ENCODE results near the gene DCTN2.

DCTN2 gene

DNA sequence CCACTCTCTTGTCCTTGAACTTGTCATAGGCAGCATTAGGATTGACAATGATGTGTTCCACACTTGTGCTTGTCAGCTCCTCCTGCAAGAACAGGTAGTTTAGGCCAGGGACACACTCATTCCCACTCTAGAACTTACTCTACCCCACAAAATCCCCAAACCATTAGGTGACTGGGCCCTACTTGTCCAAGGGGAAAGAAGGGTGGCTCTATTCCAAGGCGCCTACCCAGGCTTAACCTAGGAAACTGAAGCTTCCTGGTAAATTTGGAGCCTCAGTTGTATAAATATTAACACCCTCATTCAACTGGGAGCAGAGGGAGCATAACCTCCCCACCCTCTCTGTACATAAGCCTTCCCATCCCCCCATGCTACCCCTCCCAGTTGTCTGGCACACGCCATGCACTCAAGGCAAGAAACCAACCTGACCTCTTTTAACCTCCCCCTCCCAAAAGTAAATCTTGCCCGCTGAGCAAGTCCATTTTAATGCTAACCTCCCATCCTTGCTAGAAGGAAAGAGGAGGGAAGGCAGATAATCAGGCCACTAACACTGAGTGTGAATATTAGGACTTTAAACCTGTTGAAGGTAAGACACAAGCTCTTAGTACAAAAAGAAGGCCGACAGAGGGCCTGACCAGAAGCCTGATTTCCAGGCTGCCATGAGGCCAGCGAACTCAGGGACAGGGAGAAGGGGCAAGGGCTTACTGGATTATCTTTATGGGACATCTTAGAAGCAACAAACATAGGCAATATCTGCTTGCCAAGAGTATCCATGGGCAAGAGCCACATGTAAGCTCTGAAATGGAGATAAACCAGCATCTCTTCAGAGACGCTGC lies 11.0 kb downstream of the DCTN2 start:
- TF ChIP-seq TCF12 (IDR thresholded peaks at IDR 0.05; ENCODE audit: low read depth) (no peak), CEBPB (IDR thresholded peaks at IDR 0.05) (no peak), EP300 (IDR thresholded peaks at IDR 0.05; ENCODE audit: borderline replicate concordance) (no peak), TAF1 (IDR thresholded peaks at IDR 0.05; ENCODE audit: low read depth) (no peak), TEAD4 (IDR thresholded peaks at IDR 0.05) (no peak), NFIC (IDR thresholded peaks at IDR 0.05) (no peak), ZBTB7A (IDR thresholded peaks at IDR 0.05; ENCODE audit: low read depth) (no peak)
- TF ChIP-seq, protein P1, sequence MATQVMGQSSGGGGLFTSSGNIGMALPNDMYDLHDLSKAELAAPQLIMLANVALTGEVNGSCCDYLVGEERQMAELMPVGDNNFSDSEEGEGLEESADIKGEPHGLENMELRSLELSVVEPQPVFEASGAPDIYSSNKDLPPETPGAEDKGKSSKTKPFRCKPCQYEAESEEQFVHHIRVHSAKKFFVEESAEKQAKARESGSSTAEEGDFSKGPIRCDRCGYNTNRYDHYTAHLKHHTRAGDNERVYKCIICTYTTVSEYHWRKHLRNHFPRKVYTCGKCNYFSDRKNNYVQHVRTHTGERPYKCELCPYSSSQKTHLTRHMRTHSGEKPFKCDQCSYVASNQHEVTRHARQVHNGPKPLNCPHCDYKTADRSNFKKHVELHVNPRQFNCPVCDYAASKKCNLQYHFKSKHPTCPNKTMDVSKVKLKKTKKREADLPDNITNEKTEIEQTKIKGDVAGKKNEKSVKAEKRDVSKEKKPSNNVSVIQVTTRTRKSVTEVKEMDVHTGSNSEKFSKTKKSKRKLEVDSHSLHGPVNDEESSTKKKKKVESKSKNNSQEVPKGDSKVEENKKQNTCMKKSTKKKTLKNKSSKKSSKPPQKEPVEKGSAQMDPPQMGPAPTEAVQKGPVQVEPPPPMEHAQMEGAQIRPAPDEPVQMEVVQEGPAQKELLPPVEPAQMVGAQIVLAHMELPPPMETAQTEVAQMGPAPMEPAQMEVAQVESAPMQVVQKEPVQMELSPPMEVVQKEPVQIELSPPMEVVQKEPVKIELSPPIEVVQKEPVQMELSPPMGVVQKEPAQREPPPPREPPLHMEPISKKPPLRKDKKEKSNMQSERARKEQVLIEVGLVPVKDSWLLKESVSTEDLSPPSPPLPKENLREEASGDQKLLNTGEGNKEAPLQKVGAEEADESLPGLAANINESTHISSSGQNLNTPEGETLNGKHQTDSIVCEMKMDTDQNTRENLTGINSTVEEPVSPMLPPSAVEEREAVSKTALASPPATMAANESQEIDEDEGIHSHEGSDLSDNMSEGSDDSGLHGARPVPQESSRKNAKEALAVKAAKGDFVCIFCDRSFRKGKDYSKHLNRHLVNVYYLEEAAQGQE (IDR thresholded peaks at IDR 0.05; ENCODE audit: low read depth) = no peak
- TF ChIP-seq, protein P2, sequence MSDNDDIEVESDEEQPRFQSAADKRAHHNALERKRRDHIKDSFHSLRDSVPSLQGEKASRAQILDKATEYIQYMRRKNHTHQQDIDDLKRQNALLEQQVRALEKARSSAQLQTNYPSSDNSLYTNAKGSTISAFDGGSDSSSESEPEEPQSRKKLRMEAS (IDR thresholded peaks at IDR 0.05) = no peak
- TF ChIP-seq, protein P3, sequence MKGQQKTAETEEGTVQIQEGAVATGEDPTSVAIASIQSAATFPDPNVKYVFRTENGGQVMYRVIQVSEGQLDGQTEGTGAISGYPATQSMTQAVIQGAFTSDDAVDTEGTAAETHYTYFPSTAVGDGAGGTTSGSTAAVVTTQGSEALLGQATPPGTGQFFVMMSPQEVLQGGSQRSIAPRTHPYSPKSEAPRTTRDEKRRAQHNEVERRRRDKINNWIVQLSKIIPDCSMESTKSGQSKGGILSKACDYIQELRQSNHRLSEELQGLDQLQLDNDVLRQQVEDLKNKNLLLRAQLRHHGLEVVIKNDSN (IDR thresholded peaks at IDR 0.05) = no peak

DNA sequence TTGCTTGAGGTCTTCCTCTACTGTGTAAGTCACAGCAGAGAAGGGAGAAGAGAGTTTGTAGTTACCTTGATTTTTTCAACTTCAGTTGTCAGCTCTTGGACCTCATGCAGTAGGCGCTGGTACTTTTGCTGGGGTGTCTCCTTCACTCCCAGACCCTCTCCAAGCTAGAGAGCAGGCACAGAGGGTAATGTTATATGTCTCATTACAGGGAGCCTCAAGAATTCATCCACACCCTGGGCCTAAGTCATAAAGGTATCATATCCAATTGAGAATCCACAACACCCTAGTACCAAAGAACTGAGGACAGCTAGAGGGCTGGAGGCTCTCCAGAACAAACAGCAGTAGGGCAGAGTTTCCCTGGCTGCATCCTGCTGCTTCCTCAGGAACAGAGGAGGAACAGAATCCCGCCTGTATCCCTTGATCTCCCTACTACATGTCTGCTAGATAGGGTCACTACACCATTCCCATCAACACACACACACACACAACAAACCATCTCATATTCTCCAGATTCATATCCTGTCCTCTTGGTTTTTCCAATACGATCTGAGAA lies 11.9 kb downstream of the DCTN2 start:
- TF ChIP-seq EP300 (IDR thresholded peaks at IDR 0.05; ENCODE audit: borderline replicate concordance) (no peak), CREB1 (IDR thresholded peaks at IDR 0.05; ENCODE audit: low read depth) (no peak)

DNA sequence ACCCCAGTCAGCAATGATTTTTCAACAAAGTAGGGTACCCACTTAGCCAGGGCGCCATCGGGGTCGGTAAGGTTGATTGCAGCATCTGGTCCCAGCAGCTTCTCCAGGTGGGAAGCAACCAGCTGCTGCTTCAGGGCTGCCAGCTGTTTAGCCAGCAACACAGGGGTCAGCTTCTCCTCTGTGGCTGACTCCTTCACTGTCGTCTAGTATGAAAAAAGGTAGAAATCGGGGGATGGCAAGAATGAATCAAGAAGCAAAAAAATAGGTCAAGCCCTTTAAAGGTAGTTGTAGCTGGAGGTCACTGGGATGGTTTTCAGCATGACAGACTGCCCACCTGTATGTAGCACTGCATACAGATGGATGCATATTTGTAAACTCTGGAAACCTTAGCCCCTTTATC lies 12.7 kb downstream of the DCTN2 start:
- TF ChIP-seq EGR1 (IDR thresholded peaks at IDR 0.05) = no peak
- no peak for TF ChIP-seq TCF12 (IDR thresholded peaks at IDR 0.05; ENCODE audit: low read depth)
- TF ChIP-seq, protein P3 (IDR thresholded peaks at IDR 0.05) = no peak
- TF ChIP-seq ZBTB7A (IDR thresholded peaks at IDR 0.05; ENCODE audit: low read depth) = no peak
- no peak for TF ChIP-seq CEBPB (IDR thresholded peaks at IDR 0.05)
- no peak for TF ChIP-seq TAF1 (IDR thresholded peaks at IDR 0.05; ENCODE audit: low read depth)
- TF ChIP-seq, protein P2 (IDR thresholded peaks at IDR 0.05) = no peak
- no peak for TF ChIP-seq RAD21 (IDR thresholded peaks at IDR 0.05; ENCODE audit: low read depth)
- no peak for TF ChIP-seq CREB1 (IDR thresholded peaks at IDR 0.05; ENCODE audit: low read depth)
- TF ChIP-seq YY1 (IDR thresholded peaks at IDR 0.05; ENCODE audit: low read depth) = no peak
- TF ChIP-seq, protein P1 (IDR thresholded peaks at IDR 0.05; ENCODE audit: low read depth) = no peak
- no peak for TF ChIP-seq TEAD4 (IDR thresholded peaks at IDR 0.05)
- TF ChIP-seq FOXM1 (IDR thresholded peaks at IDR 0.05; ENCODE audit: borderline replicate concordance, low read depth) = no peak
- TF ChIP-seq NFIC (IDR thresholded peaks at IDR 0.05) = no peak
- no peak for TF ChIP-seq EP300 (IDR thresholded peaks at IDR 0.05; ENCODE audit: borderline replicate concordance)

DNA sequence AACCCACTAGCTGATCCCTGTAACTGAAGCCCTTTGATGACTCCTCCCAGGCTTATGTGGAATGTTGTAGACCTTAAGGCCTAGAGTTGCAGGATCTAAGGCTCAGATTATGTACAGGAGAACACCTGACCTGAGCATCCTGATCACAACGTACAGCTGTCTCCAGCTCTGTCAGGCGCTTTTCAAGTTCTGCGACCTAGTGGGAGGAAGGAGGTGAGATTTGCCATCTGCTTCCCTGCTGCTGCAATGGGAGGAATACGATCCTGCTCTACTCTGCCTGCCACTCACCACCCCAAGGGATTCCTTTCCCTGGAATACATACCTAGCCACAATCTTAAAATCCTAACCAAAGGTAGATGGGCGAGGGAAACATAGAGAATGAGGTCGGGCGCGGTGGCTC lies 13.9 kb downstream of the DCTN2 start:
- TF ChIP-seq, protein P2 (IDR thresholded peaks at IDR 0.05) = no peak
- TF ChIP-seq EGR1 (IDR thresholded peaks at IDR 0.05) (no peak), CREB1 (IDR thresholded peaks at IDR 0.05; ENCODE audit: low read depth) (no peak), FOXM1 (IDR thresholded peaks at IDR 0.05; ENCODE audit: borderline replicate concordance, low read depth) (no peak), CEBPB (IDR thresholded peaks at IDR 0.05) (no peak), NFIC (IDR thresholded peaks at IDR 0.05) (no peak), TEAD4 (IDR thresholded peaks at IDR 0.05) (no peak), YY1 (IDR thresholded peaks at IDR 0.05; ENCODE audit: low read depth) (no peak)

DNA sequence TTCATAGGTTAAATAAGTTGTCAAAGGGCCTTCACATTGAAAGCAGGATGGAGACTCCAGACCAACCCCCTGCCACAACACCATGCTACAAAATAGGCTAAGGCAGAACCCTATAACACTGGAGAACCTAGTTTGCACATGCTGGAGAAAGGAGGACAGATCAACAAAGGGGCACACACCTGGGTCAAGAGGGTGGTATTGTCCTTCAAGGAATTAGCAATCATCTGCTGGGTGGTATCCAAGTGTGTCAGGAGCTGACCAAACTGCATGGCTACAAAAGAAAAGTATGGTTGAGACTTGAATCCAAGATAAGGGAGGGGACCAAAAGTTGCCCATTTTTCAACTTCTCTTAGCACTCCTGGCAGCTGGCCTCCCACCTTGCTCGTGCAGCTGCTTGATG lies 15.2 kb downstream of the DCTN2 start:
- TF ChIP-seq EP300 (IDR thresholded peaks at IDR 0.05; ENCODE audit: borderline replicate concordance) (no peak), TCF12 (IDR thresholded peaks at IDR 0.05; ENCODE audit: low read depth) (no peak), FOXM1 (IDR thresholded peaks at IDR 0.05; ENCODE audit: borderline replicate concordance, low read depth) (no peak), ZBTB7A (IDR thresholded peaks at IDR 0.05; ENCODE audit: low read depth) (no peak), EGR1 (IDR thresholded peaks at IDR 0.05) (no peak)
